Pulmonary artery endothelial cell (primary cell): Measurements from ENCODE around the gene FKBP7. TPM values are rescaled to one million over a fixed set of nuclear protein-coding genes. Genes with fewer than 3 reads are reported as not detected.
"Not testable (repeated sequence)": the region's sequence is repeated elsewhere in the genome, so short reads cannot be mapped to it uniquely, and the experiment has no call there.

ENCODE experiments used
- DNase-seq: peaks from one replicate; pipeline ENCODE4 v3.0.0-alpha.2; 2011; ENCODE audit warnings: low read depth, low spot score
- total RNA-seq: library from RNA; depleted of rRNA; stranded (reverse); fragments of >200 nt; gene quantifications from 2 replicates; pipeline ENCODE4 v1.2.3, GENCODE V29; 2014

The FKBP7 gene
- total RNA-seq, 1 donor from 2014 or later, result 26.2 TPM

- no peak for DNase-seq
Measured at GRCh38 chr2:178485356-178485755, 7.0 kb upstream of the FKBP7 start.

- DNase-seq, result no peak
Measured at GRCh38 chr2:178484245-178485041, 6.0 kb upstream of the FKBP7 start.

GRCh38 chr2:178482437-178482836, 4.0 kb upstream of the FKBP7 start:
- DNase-seq, result no peak

GRCh38 chr2:178480227-178481181, 2.1 kb upstream of the FKBP7 start, which contains the start of gene PLEKHA3:
Gene PLEKHA3 (plus strand): TSS chr2:178480457. CDS start chr2:178480870, 413 bp downstream.
- peak; percentile 82 for DNase-seq

GRCh38 chr2:178479758-178480226, 1.4 kb upstream of the FKBP7 start:
- no peak for DNase-seq

GRCh38 chr2:178479275-178479616, 846 bp upstream of the FKBP7 start:
- DNase-seq, result no peak

GRCh38 chr2:178478130-178478438, 316 bp downstream of the FKBP7 start:
- no peak for DNase-seq

- no peak for DNase-seq
Measured at GRCh38 chr2:178477443-178478129, 814 bp downstream of the FKBP7 start.

GRCh38 chr2:178476477-178476876, 1.9 kb downstream of the FKBP7 start:
- DNase-seq, result no peak

GRCh38 chr2:178474560-178474959, 3.8 kb downstream of the FKBP7 start:
- no peak for DNase-seq

GRCh38 chr2:178473931-178474330, 4.5 kb downstream of the FKBP7 start:
- no peak for DNase-seq

GRCh38 chr2:178473373-178473772, 5.0 kb downstream of the FKBP7 start:
- no peak for DNase-seq

GRCh38 chr2:178471313-178471712, 7.1 kb downstream of the FKBP7 start:
- not testable (repeated sequence) for DNase-seq

- DNase-seq, result no peak
Measured at GRCh38 chr2:178469219-178469849, 9.1 kb downstream of the FKBP7 start.

- no peak for DNase-seq
Measured at GRCh38 chr2:178457390-178457886, 21.0 kb downstream of the FKBP7 start.

GRCh38 chr2:178455947-178456346, 22.5 kb downstream of the FKBP7 start:
- DNase-seq, result no peak

GRCh38 chr2:178452870-178453269, 25.5 kb downstream of the FKBP7 start:
- DNase-seq, result no peak

- no peak for DNase-seq
Measured at GRCh38 chr2:178452334-178452733, 26.1 kb downstream of the FKBP7 start.

GRCh38 chr2:178450774-178451525, 27.4 kb downstream of the FKBP7 start, which contains the start of the genes PJVK and PRKRA:
Gene PJVK (plus strand): TSS chr2:178451378. CDS start chr2:178453410, 2,032 bp downstream.
Gene PRKRA (minus strand): TSS chr2:178451175. CDS start chr2:178451030, 145 bp downstream.
- DNase-seq, result peak; percentile 90

- no peak for DNase-seq
Measured at GRCh38 chr2:178450524-178450773, 28.0 kb downstream of the FKBP7 start.
